ENCODE measurements around the gene ANTXR1. TPM values are rescaled to one million over a fixed set of nuclear protein-coding genes. Genes with fewer than 3 reads are reported as not detected.

The ANTXR1 gene
- total and polyA plus RNA-seq, 2 of the 8 experiments (the other 6 are each of a cell fraction or from before 2014, with no cell fraction given) = 15.8 to 44.3 TPM

GRCh38 chr2:69074918-69075317 lies 61.9 kb downstream of the ANTXR1 start:
- Histone ChIP-seq H2BK5ac (ENCODE audit: low read depth, low read length) (no peak overlapping the region), H2AK5ac (ENCODE audit: low read depth, low read length) (no peak overlapping the region), H3K9me3 (ENCODE audit: insufficient read depth in 2 of 2, low read depth in 1 of 2, low read length in 1 of 2) (no peaks in the 10 kb centered on the region), H3K79me1 (ENCODE audit: low read depth, low read length) (no peaks in the 10 kb centered on the region), H3K27ac (ENCODE audit: low read depth, low read length) (no peak overlapping the region), H4K91ac (replicated peaks; ENCODE audit: insufficient read length, low read length) (no peak overlapping the region), H2BK12ac (ENCODE audit: low read depth, low read length) (no peak overlapping the region), H3K9ac (replicated peaks in 1 of 4; ENCODE audit: extremely low read depth in 1 of 4, low read depth in 3 of 4, low read length in 3 of 4) (no peak overlapping the region), H4K20me1 (replicated peaks in 1 of 2; ENCODE audit: control insufficient read depth in 1 of 2, insufficient read depth in 2 of 2, low read length in 2 of 2) (peaks cover 0 to 1% of the 10 kb centered on the region in 2 experiments), H2AFZ (ENCODE audit: low read length) (no peak overlapping the region), H4K8ac (ENCODE audit: extremely low read depth, insufficient read depth, low read length) (no peak overlapping the region), H3K4me3 (ENCODE audit: extremely low read depth in 1 of 4, insufficient read depth in 2 of 4, low read depth in 3 of 4, low read length in 4 of 4) (no peak overlapping the region), H3K4me1 (replicated peaks in 1 of 4; ENCODE audit: control insufficient read depth in 3 of 4, insufficient read depth in 4 of 4, low read length in 3 of 4) (peaks cover 4 to 13% (median 8%) of the 10 kb centered on the region in 4 experiments; a peak in 6 of 7 replicates), H3K56ac (replicated peaks; ENCODE audit: insufficient read length, low read depth, low read length) (no peak overlapping the region), H4K5ac (ENCODE audit: insufficient read length, low read depth, low read length) (no peak overlapping the region), H2BK15ac (ENCODE audit: low read length) (no peak overlapping the region), H2BK20ac (ENCODE audit: low read length) (no peak overlapping the region), H3K23me2 (ENCODE audit: low read depth, low read length) (no peaks in the 10 kb centered on the region), H3K4me2 (ENCODE audit: insufficient read depth in 1 of 2, low read depth in 2 of 2, low read length in 2 of 2) (no peak overlapping the region), H2BK120ac (replicated peaks; ENCODE audit: low read depth, low read length) (no peak overlapping the region), H3K18ac (ENCODE audit: extremely low read depth, low read length) (no peak overlapping the region), H3K36me3 (ENCODE audit: control insufficient read depth in 2 of 4, insufficient read depth in 4 of 4, low read length in 3 of 4) (peaks cover 0 to 7% (median 3%) of the 10 kb centered on the region in 4 experiments; a peak in 5 of 8 replicates), H3K79me2 (ENCODE audit: control insufficient read depth in 1 of 2, insufficient read depth in 2 of 2, low read length in 2 of 2) (no peaks in the 10 kb centered on the region), H3K14ac (ENCODE audit: insufficient read length) (no peak overlapping the region), H3K27me3 (replicated peaks in 1 of 4; ENCODE audit: control insufficient read depth in 3 of 4, extremely low read depth in 1 of 4, insufficient read depth in 3 of 4, low read length in 3 of 4) (no peaks in the 10 kb centered on the region), H3K4ac (replicated peaks; ENCODE audit: insufficient read length, low read depth, low read length) (no peak overlapping the region), H3K23ac (ENCODE audit: insufficient read length) (no peak overlapping the region)
- TF ChIP-seq CEBPB (IDR thresholded peaks at IDR 0.05; ENCODE audit: low read depth, low read length) = no peak
- no peak for TF ChIP-seq CTBP2 (IDR thresholded peaks at IDR 0.05; ENCODE audit: borderline replicate concordance, insufficient read depth, insufficient read length, low read length)
- no peak for TF ChIP-seq HDAC6 (IDR thresholded peaks at IDR 0.05; ENCODE audit: low read depth, low read length)
- TF ChIP-seq USF2 (IDR thresholded peaks at IDR 0.05; ENCODE audit: low read length) = no peak
- no peak for TF ChIP-seq POU5F1 (IDR thresholded peaks at IDR 0.05; ENCODE audit: low read depth, low read length)
- TF ChIP-seq SP4 (IDR thresholded peaks at IDR 0.05; ENCODE audit: low read length) = no peak
- TF ChIP-seq JUN (IDR thresholded peaks at IDR 0.05; ENCODE audit: low read depth, low read length) = no peak
- no peak for TF ChIP-seq SUZ12 (IDR thresholded peaks at IDR 0.05; ENCODE audit: low read length)
- TF ChIP-seq HDAC2 (IDR thresholded peaks at IDR 0.05; ENCODE audit: borderline replicate concordance in 1 of 2, low read depth in 2 of 2, low read length in 2 of 2) = no peak
- no peak for TF ChIP-seq RFX5 (IDR thresholded peaks at IDR 0.05; ENCODE audit: borderline replicate concordance, low read depth, low read length)
- TF ChIP-seq TAF7 (optimal IDR thresholded peaks at IDR 0.05; ENCODE audit: borderline replicate concordance, low read depth, low read length) = no peak
- no peak for TF ChIP-seq MAX (IDR thresholded peaks at IDR 0.05)
- ChIA-PET POLR2A (ENCODE audit: partially characterized antibody) (no interaction called here), CTCF (ENCODE audit: partially characterized antibody) (interaction anchor here (1.1 kb wide), 1 partner anchor 15 kb away, joined by 3 read pairs; no protein-coding TSS in a partner anchor)
- 92% methylated on average over 4 of the region's 4 CpGs; no CpG with 5 or more reads in 1 of the 2 experiments for WGBS, 2 experiments (ENCODE audit: extremely low coverage in 1 of 2, insufficient coverage in 1 of 2, insufficient read length in 1 of 2, insufficient replicate concordance in 2 of 2, low coverage in 1 of 2, low lambda C conversion rate in 2 of 2, missing lambda C conversion rate in 1 of 2)
- DNase-seq (ENCODE audit: low read depth in 1 of 2, low spot score in 2 of 2) (no peak), FAIRE-seq (no peak)

Measured in H1 (cell line).